ENCODE measurements around the gene ADAMTS2.

The ADAMTS2 gene

GRCh38 chr5:179167871-179168451 is 177.3 kb downstream of the ADAMTS2 start:
- DNase-seq: no peak

DNA sequence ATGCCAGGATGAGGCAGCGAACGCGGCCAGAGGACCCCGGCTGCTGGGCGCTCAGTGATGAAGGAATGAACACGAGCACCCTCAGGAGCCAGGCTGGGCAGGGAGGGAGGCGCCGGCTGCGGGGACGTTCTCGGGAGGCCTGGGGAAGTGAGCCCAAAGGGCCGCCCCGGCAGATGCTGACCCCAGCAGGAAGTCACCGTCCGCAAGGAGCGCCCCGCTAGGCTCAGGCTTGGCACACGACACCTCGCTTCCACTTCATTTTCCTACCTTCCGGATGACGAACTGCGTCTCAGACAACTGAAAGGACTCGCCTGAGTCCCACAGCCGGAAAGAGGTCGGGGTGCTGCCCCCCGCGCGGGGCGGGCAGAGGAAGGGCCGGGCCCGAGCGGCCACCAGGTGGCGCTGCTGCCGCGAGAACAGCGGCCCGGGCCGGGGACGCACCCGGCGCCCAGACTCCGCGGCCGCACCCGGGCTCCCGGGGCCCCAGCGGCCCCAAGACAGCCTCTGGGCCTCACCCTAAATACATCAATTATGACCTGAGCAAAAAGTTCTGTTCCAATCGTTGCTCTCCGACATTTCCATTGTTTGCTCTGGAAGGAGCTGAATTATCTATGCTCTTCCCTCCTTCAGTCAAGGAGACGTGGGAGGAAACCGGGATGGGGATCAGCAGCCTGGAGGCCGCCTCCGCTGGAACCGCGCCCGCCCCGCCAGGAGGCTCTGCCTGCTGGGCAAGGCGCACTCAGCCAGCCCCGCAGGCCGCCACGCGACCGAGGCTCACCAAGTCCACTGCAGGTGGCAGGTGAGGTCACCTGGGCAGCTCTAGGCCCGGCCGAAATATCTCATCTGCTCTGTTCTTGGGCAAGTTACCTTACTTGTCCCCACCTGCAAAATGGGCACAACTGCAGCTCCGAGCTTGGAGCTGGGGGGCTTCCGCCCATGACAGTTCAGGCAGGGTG is 178.1 kb downstream of the ADAMTS2 start:
- DNase-seq: no peak

DNA sequence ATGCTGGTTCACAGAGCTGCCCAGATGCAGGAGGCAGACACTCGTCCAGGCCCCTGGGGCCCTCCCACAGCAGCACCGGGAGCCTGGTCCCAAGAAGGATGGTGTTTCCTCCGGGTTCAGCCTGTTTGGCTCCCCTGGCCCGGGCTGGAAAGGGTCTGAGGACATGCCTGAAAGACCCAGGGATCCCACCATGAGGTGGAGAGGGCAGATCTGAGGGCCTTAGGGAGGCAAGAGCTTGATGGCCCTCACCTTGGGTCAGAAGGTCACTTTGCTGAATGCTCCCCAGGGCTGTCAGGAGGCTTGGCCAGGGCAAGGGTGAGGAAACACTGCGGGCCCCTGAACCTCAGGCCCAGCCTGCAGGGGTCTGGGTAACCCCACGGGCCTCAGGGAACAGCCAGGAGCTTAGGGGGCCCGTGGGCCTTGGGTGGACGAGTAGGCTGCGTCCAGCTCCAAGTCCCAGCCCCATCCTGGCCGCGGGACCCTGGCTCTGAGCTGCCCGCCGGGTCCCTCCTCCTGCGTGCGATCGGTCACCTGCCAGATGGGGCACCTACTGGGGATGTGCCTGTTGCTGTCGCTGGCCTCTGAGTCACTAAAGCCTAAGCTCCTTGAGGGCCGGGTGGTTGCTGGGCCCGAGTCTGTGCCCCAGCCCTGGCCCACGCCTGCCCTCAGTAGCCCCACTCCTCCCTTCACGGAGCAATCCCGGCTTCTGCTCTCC is 178.9 kb downstream of the ADAMTS2 start:
- DNase-seq: no peak

- DNase-seq: no peak
These were observed 179.7 kb downstream of the ADAMTS2 start for GRCh38 chr5:179165421-179166170.

DNA sequence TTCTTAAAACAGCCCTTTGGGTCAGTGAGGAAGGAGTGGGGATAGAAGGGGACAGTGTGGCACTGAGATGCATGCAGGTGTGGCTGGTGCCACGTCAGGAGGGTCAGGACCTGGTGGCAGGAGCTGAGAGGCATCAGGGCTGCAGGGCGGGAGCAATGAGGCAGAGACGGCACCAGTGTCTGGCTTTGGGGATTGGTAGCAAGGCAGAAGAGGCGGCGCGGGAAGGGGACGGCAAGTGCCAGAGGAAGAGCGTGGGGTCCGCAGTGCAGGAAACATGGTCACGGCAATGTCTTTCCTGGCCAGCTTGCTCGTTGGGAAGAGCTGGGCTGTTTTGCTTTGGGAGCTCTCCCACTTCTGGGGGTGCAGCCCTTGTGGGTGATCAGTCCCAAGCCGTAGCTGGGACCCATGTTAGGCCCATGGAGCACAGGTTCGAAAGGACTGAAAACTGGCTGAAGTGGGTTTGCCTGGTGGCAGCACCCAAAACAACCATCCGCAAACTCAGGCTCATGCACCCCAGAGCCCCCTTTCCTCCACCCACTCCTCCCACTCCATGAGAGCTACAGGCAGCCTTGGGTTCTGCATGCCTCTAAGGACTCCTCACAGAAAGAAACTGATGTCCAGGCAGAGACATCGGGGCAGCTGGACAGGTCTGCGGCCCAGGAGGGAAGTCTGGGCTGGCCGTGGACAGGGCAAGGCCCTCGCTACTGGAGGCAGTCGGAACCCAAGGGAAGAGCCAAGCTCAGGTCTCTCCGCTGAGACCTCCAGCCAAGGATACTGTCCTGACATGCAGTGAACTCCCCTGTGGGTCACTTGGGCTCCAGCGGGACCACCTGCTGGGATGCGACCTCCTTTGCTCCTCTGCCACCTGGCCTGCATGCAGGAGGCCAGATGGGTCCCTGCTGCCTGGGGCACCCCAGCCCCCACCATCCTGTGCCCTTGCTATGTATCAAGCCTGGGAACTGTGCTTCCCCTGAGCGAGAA is 180.6 kb downstream of the ADAMTS2 start:
- no peak for DNase-seq

DNA sequence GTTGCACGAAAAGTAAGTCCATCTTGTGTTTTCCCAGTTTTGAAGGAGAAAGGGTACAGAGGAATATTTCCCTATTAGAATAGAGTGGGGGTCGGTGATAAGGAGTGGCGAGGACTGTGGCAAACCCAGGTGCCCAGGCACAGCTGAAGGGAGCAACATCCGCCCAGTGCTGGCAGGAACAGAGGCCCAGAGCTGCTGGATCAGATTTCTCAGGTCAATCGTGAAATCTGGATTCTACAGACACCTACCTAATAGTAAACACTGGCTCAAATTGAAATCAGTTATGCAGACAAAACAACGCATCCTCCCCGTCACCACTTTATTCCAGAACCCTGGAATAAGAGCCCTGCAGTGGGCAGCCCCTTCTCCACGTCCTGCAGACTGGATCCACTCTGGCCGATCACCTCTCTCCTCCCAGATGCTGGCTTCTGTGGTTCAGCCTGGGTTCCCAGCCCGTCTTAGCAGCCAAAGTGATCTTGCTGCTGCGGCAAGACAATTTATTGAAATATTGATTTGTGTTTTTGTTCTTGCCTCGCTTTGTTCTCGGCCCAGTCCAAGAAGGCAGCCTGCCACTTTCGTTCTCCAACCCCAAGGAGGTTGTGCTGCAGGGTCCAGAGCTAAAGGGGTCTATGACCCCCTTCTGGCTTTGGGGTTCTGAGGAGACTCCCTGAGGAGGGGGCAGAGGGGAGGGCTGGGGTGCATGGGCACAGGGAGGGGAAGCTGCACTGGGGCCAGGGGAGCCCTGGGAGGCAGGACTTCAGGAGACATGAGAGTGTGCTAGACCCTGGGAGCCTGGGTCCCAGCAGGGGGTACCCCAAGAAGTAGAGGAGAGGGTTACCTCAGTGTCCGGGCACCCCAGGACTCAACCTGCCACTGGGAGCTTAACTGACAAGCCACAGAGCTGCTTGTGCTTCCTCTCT is 181.8 kb downstream of the ADAMTS2 start:
- DNase-seq: no peak

GRCh38 chr5:179162351-179163235 is 182.7 kb downstream of the ADAMTS2 start:
- DNase-seq: no peak

DNA sequence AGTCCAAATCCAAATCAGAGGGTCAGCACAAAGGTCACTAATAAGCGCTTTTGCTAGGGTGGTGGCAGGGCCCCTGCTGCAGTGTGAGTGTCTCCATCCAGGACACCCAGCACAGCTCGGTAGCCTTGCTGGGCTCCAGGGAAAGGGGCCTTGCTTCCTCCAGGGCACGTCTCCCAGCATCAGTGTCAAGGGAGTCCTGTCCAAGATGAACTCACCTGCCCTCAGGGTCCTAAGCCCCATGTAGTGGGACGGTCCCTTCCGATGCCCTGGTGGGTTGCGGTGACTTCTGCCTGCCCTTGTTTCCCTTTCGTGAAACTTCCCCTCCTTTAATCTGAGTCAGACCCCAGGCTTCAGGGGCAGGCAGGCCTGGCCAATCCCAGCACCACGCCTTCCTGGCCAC is 183.4 kb downstream of the ADAMTS2 start:
- DNase-seq: no peak

DNA sequence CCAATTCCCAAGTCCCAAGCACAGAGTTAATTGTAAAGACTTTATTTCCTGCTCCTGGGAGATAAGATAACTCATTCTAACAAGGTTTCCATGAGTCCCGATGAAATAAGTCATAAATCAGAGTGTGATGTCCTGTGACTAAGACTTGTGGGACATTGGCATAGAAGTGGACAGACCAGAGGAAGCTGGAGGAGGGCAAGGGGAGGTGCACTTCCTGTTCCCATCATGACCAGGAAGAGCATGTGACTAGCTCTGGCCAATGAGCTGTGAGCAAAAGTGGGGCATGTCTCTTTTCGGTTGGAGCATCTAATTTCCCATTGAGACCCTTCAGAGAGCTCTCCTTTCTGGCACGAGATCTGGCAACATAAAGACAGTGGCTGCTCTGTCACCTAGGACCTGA is 184.7 kb downstream of the ADAMTS2 start:
- DNase-seq: no peak

- no peak for DNase-seq
These were observed 186.7 kb downstream of the ADAMTS2 start for GRCh38 chr5:179158556-179158955.

DNA sequence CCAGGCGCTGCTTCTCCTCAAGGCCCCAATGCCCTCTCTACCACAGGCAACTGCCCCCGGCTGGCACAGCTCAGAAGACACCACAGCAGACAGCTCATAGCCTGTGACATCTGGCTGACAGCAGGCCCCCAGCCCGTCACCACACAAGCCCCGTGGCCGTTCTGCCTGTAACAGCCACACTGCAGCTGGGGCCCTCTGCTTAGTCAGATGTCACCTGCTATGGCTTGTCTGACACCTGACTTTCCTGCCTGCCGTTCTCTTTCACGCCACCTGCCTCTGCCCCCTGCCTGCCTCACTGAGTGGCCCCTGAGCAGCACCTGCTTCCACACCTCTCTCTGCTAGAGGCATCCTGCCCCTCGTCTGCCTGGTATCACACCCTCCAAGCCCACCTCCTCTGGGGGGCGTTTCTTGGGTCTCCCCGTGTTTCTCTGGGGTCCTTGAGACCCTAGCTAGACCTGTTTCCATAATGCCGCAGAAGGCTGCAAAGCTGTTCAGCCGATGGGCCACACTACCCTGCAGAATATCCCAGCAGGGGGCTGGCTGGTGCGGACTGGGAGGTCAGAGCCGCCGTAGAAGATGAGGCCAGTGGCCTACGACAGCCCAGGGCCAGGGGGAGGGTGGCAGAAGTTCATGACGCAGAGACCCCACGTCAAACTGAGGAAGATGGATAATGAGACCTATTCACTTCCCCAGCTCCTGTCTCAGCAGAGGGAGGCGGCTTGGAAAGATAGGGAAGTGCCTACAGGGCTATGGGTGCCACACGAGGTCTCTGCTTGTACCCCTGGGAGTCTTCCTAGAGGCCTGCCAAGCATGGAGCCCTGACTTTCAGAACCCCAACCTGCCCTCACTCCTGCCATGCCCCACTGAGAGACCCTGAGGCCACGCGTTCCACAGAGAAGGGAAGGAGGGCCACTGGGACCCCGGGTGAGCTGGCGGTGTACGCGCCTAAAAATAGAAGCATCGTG is 190.0 kb downstream of the ADAMTS2 start:
- DNase-seq: no peak

DNA sequence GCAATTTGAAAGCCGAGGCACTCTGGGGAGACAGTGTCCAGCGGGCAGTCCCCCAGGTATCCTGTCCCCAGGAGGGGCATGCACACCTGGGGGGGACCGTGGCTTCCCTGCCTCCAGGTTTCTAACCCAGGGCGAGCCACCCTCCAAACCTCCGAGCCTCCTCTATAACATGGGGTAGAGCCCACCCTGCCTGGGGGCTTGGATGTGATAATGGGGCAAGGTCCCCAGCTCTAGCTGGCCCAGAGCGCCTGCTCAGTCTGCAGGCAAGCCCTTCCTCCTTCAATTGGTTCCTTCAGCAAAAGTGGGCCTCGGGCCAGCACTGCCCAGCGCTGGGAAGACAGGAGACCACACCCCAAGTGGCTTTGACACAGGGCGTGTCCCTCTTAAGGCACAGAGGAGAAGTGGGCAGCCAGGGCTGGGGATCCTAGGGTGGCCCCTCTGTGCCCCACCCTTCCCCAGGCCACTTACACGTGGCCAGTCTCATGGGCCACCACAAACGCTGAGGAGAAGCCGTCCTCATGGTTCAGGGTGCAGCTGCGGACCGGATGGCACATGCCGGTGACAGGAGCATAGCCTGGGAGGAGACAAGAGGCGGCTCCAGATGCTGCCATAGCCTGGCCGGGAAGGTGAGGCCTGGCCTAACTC is 190.8 kb downstream of the ADAMTS2 start:
- DNase-seq: no peak

GRCh38 chr5:179153921-179154345 is 191.3 kb downstream of the ADAMTS2 start:
- DNase-seq: no peak

DNA sequence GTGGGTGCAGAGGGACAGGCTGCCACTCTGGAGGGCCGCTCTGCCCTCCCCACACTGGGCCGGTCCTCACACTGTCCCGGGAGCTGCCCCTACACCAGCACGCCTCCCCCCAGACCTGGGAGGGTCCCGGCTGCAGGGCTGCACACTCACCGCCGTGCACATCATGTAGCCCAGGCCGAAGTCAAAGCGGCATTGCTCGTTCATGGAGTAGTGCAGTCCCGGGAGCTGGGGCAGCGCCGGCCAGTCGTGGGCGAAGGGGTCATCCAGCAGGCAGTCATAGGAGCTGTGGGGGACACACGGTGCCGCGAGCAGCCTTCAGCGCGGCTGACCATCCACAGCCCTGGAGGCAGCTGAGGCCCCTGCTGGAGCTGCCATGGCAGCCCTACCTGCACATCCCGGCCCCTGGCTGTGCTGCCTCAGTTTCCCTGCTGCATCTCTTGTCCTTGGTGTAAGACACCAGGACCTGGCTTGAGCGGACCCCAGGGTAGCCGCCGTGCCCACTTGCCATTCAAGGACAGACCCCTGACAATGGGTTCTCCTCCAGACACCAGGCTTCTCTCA is 191.8 kb downstream of the ADAMTS2 start:
- DNase-seq: no peak

- DNase-seq: no peak
These were observed 192.3 kb downstream of the ADAMTS2 start for GRCh38 chr5:179152941-179153340.

DNA sequence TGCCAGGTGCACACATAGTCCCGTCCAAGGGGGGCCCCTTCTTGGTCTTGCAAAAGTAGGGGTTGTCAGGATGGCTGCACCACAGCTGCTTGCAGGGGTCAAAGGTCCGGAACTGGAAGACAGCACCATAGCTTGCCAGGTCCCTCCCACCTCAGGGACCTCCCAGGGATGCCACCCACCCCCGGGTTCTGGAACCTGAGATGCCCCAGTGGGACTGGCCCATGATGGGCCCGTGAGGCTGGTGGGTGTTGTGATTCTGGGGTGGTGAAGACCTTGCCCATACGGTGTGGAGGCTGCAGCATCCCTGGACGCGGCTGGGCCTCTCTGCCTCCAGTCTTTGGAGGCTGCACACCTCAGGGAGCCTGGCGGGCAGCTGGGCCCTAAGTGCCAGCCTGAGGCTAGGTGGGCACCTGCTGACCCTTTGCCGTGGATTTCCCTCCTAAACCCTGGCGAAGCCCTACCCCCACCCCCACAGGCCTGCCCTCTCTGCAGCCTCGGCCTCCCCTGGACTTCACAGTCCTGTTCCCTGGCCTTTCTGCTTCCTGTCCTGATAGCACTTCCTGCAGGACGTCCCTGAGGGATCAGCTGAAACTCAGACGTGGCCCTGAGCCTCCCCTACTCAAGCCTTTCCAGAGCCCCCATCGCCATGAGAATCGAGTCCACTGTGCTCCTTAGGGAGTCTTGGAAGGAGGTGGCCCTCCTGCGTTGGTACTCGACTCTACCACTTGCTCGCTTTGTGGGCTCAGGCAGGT is 192.9 kb downstream of the ADAMTS2 start:
- DNase-seq: no peak

Measured in NCI-H2107 (cell line).